T-cell (primary cell): ENCODE measurements around the gene NPSR1. TPM values are rescaled to one million over a fixed set of nuclear protein-coding genes. Genes with fewer than 3 reads are reported as not detected.
"Not testable (repeated sequence)": the region's sequence is repeated elsewhere in the genome, so short reads cannot be mapped to it uniquely, and the experiment has no call there.

ENCODE experiments used
- ATAC-seq, 4 experiments: fragments of 200-7000 bp in 3 of 4; fragments of 150-1000 bp in 1 of 4; cut with Tn5 transposase; replicated peaks in 1 of 4; 1 replicate in 3 of 4; 2 replicates in 1 of 4; pipeline ENCODE4 v1.10.0; 2021; ENCODE audit warnings: moderate library complexity in 3 of 4, mild to moderate bottlenecking in 2 of 4, moderate number of reproducible peaks in 1 of 4
- CTCF ChIA-PET, 2 donors: fragments of 300-600 bp; sonication (Branson Sonifier 250); formaldehyde crosslinking; loops; one replicate each; lab custom pipeline; 2022; ENCODE audit warnings: antibody characterized with exemption in 2 of 2; lab: Charles Lee
- POLR2A ChIA-PET, 2 donors: fragments of 300-600 bp; sonication (Branson Sonifier 250); formaldehyde crosslinking; loops; one replicate each; lab custom pipeline; 2022; ENCODE audit warnings: antibody characterized with exemption in 2 of 2; lab: Charles Lee
- DNase-seq, 35 experiments: peaks; one replicate each; pipeline versions ENCODE4 v3.0.0 to v3.0.0-alpha.2; 2013 to 2023
- H3K27ac ChIP-seq: one replicate; pipeline ENCODE4 v1.5.1; 2013; ENCODE audit warnings: low read length
- H3K27me3 ChIP-seq, 2 experiments: replicated peaks in 1 of 2; 1 replicate in 1 of 2; 2 replicates in 1 of 2; pipeline versions ENCODE4 v1.6.1 to v1.7.0; 2013; ENCODE audit warnings: low read length in 1 of 2, mixed read lengths in 1 of 2; ENCODE audit not compliant: control insufficient read depth in 2 of 2, insufficient read depth in 2 of 2; ENCODE audit errors: extremely low read depth in 1 of 2
- H3K36me3 ChIP-seq, 2 donors: 1 replicate in 1 of 2; 2 replicates in 1 of 2; pipeline versions ENCODE4 v1.6.1 to v1.7.0; 2013; ENCODE audit warnings: low read length in 1 of 2; ENCODE audit not compliant: control insufficient read depth in 2 of 2, insufficient read depth in 1 of 2; ENCODE audit errors: extremely low read depth in 1 of 2
- H3K4me1 ChIP-seq, 2 experiments: 1 replicate in 1 of 2; 2 replicates in 1 of 2; pipeline versions ENCODE4 v1.6.1 to v1.7.0; 2013; ENCODE audit warnings: low read length in 2 of 2, mixed read lengths in 1 of 2; ENCODE audit not compliant: insufficient read depth in 2 of 2, control insufficient read depth in 1 of 2; ENCODE audit errors: extremely low read depth in 1 of 2
- H3K4me3 ChIP-seq, 2 donors: 1 replicate in 1 of 2; 2 replicates in 1 of 2; pipeline versions ENCODE4 v1.5.1 to v1.7.0; 2013; ENCODE audit warnings: mild to moderate bottlenecking in 2 of 2, low read length in 1 of 2, moderate library complexity in 1 of 2; ENCODE audit not compliant: control insufficient read depth in 1 of 2; ENCODE audit errors: extremely low read depth in 1 of 2
- H3K9me3 ChIP-seq: 2 replicates; pipeline ENCODE4 v1.7.0; 2013
- H3K27ac Mint-ChIP-seq, 2 donors: one replicate each; pipeline ENCODE4 v1.8.0; 2020 to 2021; ENCODE audit warnings: mild to moderate bottlenecking in 2 of 2, mixed read lengths in 2 of 2
- H3K27me3 Mint-ChIP-seq, 2 donors: one replicate each; pipeline ENCODE4 v1.8.0; 2021 to 2022; ENCODE audit warnings: mixed read lengths in 2 of 2
- H3K36me3 Mint-ChIP-seq: one replicate; pipeline ENCODE4 v1.8.0; 2021; ENCODE audit warnings: mixed read lengths
- H3K4me1 Mint-ChIP-seq, 3 donors: one replicate each; pipeline ENCODE4 v1.8.0; 2020 to 2022; ENCODE audit warnings: mixed read lengths in 3 of 3, mild to moderate bottlenecking in 1 of 3
- H3K4me3 Mint-ChIP-seq, 3 donors: one replicate each; pipeline ENCODE4 v1.8.0; 2020 to 2022; ENCODE audit warnings: mild to moderate bottlenecking in 3 of 3, mixed read lengths in 3 of 3, moderate library complexity in 3 of 3
- H3K9me3 Mint-ChIP-seq, 3 donors: one replicate each; pipeline ENCODE4 v1.8.0; 2020 to 2022; ENCODE audit warnings: mixed read lengths in 3 of 3
- WGBS: methylation state at CpG from one replicate; pipeline ENCODE4 v1.1.5; 2013; ENCODE audit warnings: missing lambda C conversion rate; ENCODE audit not compliant: insufficient coverage; 5-methylcytosine and 5-hydroxymethylcytosine counted together
- total RNA-seq, 35 experiments: library from RNA in 6 of 35; stranded (reverse) in 6 of 35; fragments of 120-200 nt in 1 of 35; gene quantifications; one replicate each; pipeline versions ENCODE4 v1.2.1 to v1.2.4 and lab custom pipeline; 2013 to 2026

Gene NPSR1
- total RNA-seq, 5 donors from 2014 or later (not counting 1 experiment from before 2014, with no cell fraction given) = not detected

GRCh38 chr7:34850681-34851080, 192.7 kb downstream of the NPSR1 start:
- H3K36me3 Mint-ChIP-seq = no peaks in the 10 kb centered on the region
- no peak overlapping the region for H3K4me3 Mint-ChIP-seq
- no peak overlapping the region for H3K27ac Mint-ChIP-seq
- ChIA-PET POLR2A (no interaction called here), CTCF (no interaction called here)
- H3K4me1 Mint-ChIP-seq = no peaks in the 10 kb centered on the region
- Histone ChIP-seq H3K27me3 (no peaks in the 10 kb centered on the region), H3K4me3 (no peak overlapping the region), H3K36me3 (no peaks in the 10 kb centered on the region), H3K9me3 (no peaks in the 10 kb centered on the region), H3K27ac (no peak overlapping the region), H3K4me1 (no peaks in the 10 kb centered on the region)
- DNase-seq (no peak), ATAC-seq (no peak)
- 88% methylated on average over 3 of the region's 8 CpGs for WGBS
- H3K9me3 Mint-ChIP-seq = no peaks in the 10 kb centered on the region
- H3K27me3 Mint-ChIP-seq = peaks cover 10 to 33% of the 10 kb centered on the region in 2 donors

- no peaks in the 10 kb centered on the region for H3K4me1 Mint-ChIP-seq
- WGBS = 57% methylated on average over 1 of the region's 2 CpGs
- POLR2A ChIA-PET = no interaction called here
Measured at GRCh38 chr7:34851431-34851830, 193.4 kb downstream of the NPSR1 start.

DNA sequence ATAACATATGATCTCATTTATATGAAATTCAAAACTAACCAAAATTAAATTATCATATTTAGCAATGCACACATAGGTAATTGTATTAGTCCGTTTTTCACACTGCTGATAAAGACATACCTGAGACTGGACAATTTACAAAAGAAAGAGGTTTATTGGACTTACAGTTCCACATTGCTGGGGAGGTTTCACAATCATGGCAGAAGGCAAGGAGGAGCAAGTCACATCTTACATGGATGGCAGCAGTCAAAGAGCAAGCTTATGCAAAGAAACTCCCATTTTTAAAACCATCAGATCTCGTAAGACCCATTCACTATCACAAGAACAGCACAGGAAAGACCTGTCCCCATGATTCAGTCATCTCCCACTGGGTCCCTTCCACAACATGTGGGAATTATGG, 200.4 kb downstream of the NPSR1 start:
- H3K36me3 ChIP-seq, H3K9me3 Mint-ChIP-seq, POLR2A ChIA-PET, DNase-seq, H3K4me1 ChIP-seq, H3K27me3 ChIP-seq, CTCF ChIA-PET, H3K4me1 Mint-ChIP-seq, H3K4me3 ChIP-seq, H3K36me3 Mint-ChIP-seq, ATAC-seq, H3K27ac Mint-ChIP-seq, H3K9me3 ChIP-seq, H3K27ac ChIP-seq, H3K4me3 Mint-ChIP-seq: not testable (repeated sequence)
- peaks cover 14 to 15% of the 10 kb centered on the region in 2 donors for H3K27me3 Mint-ChIP-seq
- no CpG with 5 or more reads among the region's 2 CpGs for WGBS

More at GRCh38 chr7:34851431-34851830, 193.4 kb downstream of the NPSR1 start:
- ATAC-seq (no peak), DNase-seq (no peak)
- H3K27me3 Mint-ChIP-seq = peaks cover 10 to 33% of the 10 kb centered on the region in 2 donors
- H3K9me3 Mint-ChIP-seq = no peaks in the 10 kb centered on the region
- Histone ChIP-seq H3K27ac (no peak overlapping the region), H3K9me3 (no peaks in the 10 kb centered on the region), H3K4me3 (no peak overlapping the region), H3K4me1 (no peaks in the 10 kb centered on the region), H3K27me3 (peaks cover 0 to 2% of the 10 kb centered on the region in 2 experiments), H3K36me3 (no peaks in the 10 kb centered on the region)
- H3K27ac Mint-ChIP-seq = no peak overlapping the region
- CTCF ChIA-PET = no interaction called here
- no peak overlapping the region for H3K4me3 Mint-ChIP-seq
- no peaks in the 10 kb centered on the region for H3K36me3 Mint-ChIP-seq

GRCh38 chr7:34859281-34859680, 201.3 kb downstream of the NPSR1 start:
- DNase-seq, H3K9me3 Mint-ChIP-seq, H3K27ac ChIP-seq, H3K27me3 ChIP-seq, POLR2A ChIA-PET, H3K36me3 ChIP-seq, H3K9me3 ChIP-seq, H3K4me1 Mint-ChIP-seq, CTCF ChIA-PET, H3K4me3 ChIP-seq, H3K36me3 Mint-ChIP-seq, H3K4me1 ChIP-seq, H3K4me3 Mint-ChIP-seq, ATAC-seq, H3K27ac Mint-ChIP-seq: not testable (repeated sequence)
- no CpG with 5 or more reads among the region's 1 CpG for WGBS
- peaks cover 14 to 15% of the 10 kb centered on the region in 2 donors for H3K27me3 Mint-ChIP-seq

- no CpG with 5 or more reads among the region's 5 CpGs for WGBS
- H3K36me3 ChIP-seq, H3K27me3 ChIP-seq, H3K4me1 ChIP-seq, POLR2A ChIA-PET, ATAC-seq, H3K27ac Mint-ChIP-seq, H3K36me3 Mint-ChIP-seq, DNase-seq, H3K27ac ChIP-seq, H3K4me3 ChIP-seq, CTCF ChIA-PET, H3K4me1 Mint-ChIP-seq, H3K4me3 Mint-ChIP-seq, H3K9me3 ChIP-seq: not testable (repeated sequence)
- Mint-ChIP-seq H3K9me3 (peaks cover 0 to 17% (median 0%) of the 10 kb centered on the region in 3 donors), H3K27me3 (peaks cover 12 to 13% of the 10 kb centered on the region in 2 donors)
Measured at GRCh38 chr7:34866222-34866621, 208.2 kb downstream of the NPSR1 start.

DNA sequence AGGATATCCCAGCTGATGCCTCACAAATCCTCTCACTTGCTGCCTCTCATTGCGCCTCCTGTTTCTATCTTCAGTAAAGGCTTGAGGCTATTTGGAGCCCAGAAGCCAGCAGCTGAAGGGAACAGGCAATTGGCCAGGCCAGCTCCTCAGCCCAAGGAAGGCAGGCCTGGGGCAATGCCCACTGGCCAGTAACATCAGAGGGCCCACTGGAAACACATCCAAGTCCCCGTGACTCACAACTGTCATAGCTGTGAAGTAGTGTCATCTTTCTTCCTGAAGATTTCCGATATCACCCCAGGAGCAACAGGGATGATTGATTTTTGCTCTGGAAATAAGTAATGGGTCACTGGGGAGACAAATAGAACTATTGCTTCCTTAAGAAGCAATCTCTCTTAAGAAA, 209.3 kb downstream of the NPSR1 start:
- H3K4me3 ChIP-seq, H3K27ac ChIP-seq, H3K4me1 ChIP-seq, ATAC-seq, H3K27me3 ChIP-seq, POLR2A ChIA-PET, H3K27ac Mint-ChIP-seq, H3K4me3 Mint-ChIP-seq, H3K36me3 Mint-ChIP-seq, H3K36me3 ChIP-seq, H3K27me3 Mint-ChIP-seq, DNase-seq, H3K9me3 ChIP-seq, H3K4me1 Mint-ChIP-seq, CTCF ChIA-PET: not testable (repeated sequence)
- peaks cover under 1 to 18% (median 1%) of the 10 kb centered on the region in 3 donors for H3K9me3 Mint-ChIP-seq
- WGBS = no CpG with 5 or more reads among the region's 3 CpGs

DNA sequence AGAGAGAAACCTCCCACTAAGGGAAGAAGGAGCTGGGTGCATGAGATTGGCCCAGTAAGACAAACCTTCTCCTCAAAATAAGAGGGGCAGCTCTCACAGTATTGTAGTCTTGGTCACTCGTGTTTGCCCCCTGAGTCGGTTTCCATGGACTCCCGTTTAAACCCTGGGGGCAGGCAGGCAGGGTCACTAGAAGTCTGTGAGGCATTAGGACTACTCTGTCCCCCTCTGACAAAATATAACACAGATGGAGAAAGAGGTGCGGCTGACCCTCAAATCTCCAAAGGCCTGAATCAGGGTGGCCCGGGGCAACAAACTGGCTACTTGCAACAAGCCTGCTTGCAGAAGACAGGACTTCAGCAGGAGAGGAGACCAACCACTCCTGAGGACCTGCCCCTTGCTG, 210.6 kb downstream of the NPSR1 start:
- H3K27me3 ChIP-seq, H3K36me3 ChIP-seq, ATAC-seq, POLR2A ChIA-PET, H3K4me3 Mint-ChIP-seq, H3K4me1 ChIP-seq, DNase-seq, H3K36me3 Mint-ChIP-seq, CTCF ChIA-PET, H3K27ac ChIP-seq, H3K27ac Mint-ChIP-seq, H3K9me3 ChIP-seq, H3K4me1 Mint-ChIP-seq, H3K4me3 ChIP-seq, H3K27me3 Mint-ChIP-seq: not testable (repeated sequence)
- peaks cover 4 to 21% (median 11%) of the 10 kb centered on the region in 3 donors for H3K9me3 Mint-ChIP-seq
- WGBS = 100% methylated on average over 1 of the region's 5 CpGs
